NCI-H1048 (cell line): Measurements from ENCODE around the gene EIF3CL.
"Not testable (repeated sequence)": the region's sequence is repeated elsewhere in the genome, so short reads cannot be mapped to it uniquely, and the experiment has no call there.

Experiments
- DNase-seq: peaks from one replicate; lab custom pipeline; 2025; lab: John Stamatoyannopoulos, UW

Gene EIF3CL, protein sequence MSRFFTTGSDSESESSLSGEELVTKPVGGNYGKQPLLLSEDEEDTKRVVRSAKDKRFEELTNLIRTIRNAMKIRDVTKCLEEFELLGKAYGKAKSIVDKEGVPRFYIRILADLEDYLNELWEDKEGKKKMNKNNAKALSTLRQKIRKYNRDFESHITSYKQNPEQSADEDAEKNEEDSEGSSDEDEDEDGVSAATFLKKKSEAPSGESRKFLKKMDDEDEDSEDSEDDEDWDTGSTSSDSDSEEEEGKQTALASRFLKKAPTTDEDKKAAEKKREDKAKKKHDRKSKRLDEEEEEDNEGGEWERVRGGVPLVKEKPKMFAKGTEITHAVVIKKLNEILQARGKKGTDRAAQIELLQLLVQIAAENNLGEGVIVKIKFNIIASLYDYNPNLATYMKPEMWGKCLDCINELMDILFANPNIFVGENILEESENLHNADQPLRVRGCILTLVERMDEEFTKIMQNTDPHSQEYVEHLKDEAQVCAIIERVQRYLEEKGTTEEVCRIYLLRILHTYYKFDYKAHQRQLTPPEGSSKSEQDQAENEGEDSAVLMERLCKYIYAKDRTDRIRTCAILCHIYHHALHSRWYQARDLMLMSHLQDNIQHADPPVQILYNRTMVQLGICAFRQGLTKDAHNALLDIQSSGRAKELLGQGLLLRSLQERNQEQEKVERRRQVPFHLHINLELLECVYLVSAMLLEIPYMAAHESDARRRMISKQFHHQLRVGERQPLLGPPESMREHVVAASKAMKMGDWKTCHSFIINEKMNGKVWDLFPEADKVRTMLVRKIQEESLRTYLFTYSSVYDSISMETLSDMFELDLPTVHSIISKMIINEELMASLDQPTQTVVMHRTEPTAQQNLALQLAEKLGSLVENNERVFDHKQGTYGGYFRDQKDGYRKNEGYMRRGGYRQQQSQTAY

DNA sequence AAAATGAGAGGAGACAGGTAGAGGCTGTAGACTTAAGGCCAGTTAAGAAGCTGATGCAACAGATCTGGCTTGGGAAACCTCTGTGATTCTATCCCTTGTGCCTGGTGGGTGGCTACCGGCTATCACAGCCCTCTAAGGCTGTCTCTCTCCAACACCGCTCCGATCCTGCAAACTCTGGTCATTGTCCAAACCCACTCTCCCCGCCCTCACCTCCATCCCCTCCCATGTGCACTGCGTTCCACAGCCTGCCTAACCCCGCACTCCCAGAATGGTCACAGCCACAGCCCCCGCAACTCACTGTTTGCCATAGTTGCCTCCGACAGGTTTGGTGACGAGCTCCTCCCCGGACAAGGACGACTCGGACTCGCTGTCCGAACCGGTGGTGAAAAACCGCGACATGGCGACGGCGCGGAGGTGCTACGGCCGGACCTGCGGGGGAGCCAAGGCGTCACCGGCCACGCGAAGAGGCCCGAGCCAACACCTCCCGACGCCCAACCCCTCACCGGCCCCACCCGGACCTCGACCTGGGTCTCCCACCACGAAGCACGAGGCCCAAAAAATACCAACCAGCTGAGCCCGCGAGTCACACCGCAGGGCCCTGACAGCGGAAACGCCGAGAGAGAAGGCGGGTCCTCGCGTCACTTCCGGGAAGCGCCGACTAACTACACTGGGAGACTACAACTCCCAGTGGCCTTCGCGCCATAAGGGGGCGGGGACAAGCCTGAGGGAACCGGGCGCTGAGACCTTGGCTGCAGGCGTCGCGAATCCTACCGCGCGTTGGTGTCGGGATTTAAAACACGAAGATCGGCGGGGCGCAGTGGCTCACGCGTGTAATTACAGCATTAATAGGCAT is at the start of gene EIF3CL:
Gene EIF3CL (minus strand): TSS at position 622 of the 853 bp plus-strand sequence. CDS start 223 bp downstream, at position 399.
- DNase-seq: not testable (repeated sequence)

DNA sequence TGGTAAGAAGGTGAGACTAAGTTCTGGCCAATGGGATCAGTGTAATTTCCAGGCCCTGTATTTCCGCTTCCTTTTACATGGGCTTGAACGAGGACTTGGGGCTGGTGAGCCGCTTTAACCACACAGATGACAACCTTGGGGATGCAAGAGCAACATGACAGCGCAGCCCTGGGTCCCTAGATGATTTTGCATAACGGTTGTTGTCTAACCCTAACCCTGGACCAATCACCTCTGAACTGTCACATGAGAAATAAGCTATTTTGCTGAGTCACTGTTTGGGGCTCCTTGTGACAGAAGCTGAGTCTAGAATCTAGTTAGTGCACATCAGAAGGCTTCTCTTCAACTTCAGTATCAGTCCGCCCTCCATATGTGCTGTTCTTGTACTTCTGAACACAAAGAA is 43.4 kb upstream of the EIF3CL start:
- DNase-seq: not testable (repeated sequence)

DNA sequence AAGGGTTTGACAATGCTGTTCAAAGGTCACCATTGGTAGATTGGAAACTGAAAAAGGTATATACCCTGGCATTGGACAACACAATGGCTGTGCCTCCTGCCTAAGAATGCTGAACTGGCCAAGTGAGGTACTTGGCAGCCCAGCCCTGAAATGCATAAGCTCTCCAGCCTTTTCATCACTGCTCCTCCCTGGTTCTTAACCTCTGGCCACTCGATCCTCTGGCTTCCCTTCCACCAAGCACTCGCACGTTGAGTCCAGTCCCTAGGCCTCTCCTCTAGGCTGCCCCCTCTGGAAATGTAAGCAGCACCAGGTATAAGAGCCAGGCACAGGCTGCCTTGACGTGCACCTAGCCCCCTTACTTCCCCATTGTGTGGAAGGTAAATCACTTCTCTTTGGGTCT is 42.7 kb upstream of the EIF3CL start:
- DNase-seq: not testable (repeated sequence)

DNA sequence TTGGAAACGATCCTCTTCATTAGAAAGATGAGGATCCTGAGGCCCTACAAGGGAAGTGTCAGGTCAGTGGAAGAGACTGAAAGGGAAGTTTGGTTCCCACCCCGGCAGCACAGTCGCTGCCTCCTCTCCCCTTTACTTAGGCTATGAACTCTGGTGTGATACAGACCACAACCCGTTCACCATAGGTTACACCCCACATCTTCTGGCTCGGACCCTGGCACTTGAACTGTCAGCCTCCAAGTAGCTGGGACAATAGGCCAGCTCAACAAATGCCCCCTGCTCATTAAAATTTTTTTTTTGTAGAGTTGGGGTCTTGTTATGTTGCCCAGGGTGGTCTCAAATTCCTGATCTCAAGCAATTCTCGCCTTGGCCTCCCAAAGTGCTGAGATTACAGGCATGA is 40.3 kb upstream of the EIF3CL start:
- not testable (repeated sequence) for DNase-seq

DNA sequence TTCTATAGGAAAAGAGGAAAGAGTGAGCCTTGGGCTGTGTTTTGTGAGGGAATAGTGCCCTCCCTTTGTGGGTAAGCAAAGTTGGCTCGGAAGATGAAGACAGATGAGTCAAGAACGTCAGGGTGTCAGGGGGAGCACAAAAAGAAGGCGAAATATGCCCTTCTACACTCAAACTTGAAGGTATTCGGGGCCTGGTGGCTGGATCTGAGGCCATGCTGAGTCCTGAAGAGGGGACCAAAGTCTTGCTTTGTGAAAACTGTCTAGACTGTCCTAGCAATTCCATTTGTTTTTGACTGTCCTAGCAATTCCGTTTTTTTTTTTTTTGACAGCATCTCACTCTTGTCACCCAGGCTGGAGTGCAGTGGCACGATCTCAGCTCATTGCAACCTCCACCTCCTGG is 35.3 kb upstream of the EIF3CL start:
- not testable (repeated sequence) for DNase-seq

DNA sequence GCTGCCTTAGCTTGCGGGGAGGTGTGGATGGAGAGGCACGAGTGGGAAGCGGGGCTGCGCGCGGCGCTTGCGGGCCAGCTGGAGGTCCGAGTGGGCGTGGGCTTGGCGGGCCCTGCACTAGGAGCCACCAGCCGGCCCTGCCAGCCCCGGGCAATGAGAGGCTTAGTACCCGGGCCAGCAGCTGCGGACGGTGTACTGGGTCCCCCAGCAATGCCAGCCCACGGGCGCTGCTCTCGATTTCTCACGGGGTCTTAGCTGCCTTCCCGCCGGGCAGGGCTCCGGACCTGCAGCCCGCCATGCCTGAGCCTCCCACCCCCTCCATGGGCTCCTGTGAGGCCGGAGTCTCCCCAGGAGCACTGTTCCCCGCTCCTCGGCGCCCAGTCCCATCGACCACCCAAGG is 31.7 kb upstream of the EIF3CL start:
- not testable (repeated sequence) for DNase-seq

DNA sequence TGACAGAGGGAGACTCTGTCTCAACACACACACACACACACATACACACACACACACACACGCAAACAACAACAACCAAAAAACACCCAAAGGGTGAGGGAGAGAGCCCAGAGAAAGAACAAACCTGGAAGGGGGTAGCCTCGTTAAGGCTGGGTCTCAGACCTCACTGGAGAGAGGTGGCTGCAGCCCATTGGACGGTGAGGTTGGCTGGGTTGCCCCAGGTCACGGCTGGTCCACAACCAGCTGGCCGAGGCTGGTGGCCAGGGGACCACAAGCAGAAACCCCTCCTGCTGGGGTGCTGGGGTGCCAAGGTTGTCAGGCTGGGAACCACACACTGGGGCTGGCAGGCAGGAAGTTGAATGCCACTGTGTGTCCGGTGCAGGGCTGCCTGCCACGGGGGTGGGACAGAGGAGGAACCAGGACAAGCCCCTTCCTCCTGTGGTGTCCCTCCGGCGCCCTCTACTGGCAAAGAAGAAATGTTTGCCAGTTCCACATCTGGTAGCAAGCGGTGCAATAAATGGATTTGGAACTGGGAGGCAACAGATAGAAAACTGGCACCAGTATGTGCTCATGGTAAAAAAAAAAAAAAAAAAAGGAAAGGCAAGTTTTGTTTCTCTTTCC is 22.5 kb upstream of the EIF3CL start:
- not testable (repeated sequence) for DNase-seq

DNA sequence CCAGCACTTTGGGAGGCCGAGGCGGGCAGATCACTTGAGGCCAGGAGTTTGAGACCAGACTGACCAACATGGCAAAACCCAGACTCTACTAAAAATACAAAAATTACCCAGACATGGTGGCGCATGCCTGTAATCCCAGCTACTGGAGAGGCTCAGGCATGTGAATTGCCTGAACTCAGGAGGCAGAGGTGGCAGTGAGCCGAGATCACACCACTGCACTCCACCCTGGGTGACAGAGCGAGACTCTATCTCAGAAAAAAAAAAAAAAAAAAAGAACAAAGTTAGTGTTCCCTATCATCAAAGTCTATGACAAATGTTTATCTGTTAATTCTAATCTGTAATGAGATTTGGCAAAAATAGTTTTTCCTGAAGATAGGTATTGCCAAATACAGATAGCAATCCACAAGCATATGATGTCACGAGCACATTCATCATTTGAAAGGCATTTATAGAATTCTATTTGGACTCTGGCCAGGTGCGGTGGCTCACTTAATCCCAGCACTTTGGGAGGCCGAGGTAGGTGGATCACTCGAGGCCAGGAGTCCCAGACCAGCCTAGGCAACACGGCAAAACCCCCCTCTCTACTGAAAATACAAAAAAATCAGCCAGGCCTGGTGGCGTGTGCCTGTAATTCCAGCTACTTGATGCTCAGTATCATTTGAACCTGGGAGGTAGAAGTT is 17.6 kb upstream of the EIF3CL start:
- DNase-seq: not testable (repeated sequence)

DNA sequence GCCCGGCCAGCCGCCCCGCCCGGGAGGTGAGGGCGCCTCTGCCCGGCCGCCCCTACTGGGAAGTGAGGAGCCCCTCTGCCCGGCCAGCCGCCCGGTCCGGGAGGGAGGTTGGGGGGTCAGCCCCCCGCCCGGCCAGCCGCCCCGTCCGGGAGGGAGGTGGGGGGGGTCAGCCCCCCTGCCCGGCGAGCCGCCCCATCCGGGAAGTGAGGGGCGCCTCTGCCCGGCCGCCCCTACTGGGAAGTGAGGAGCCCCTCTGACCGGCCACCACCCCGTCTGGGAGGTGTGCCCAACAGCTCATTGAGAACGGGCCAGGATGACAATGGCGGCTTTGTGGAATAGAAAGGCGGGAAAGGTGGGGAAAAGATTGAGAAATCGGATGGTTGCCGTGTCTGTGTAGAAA is 13.4 kb upstream of the EIF3CL start:
- DNase-seq: not testable (repeated sequence)

DNA sequence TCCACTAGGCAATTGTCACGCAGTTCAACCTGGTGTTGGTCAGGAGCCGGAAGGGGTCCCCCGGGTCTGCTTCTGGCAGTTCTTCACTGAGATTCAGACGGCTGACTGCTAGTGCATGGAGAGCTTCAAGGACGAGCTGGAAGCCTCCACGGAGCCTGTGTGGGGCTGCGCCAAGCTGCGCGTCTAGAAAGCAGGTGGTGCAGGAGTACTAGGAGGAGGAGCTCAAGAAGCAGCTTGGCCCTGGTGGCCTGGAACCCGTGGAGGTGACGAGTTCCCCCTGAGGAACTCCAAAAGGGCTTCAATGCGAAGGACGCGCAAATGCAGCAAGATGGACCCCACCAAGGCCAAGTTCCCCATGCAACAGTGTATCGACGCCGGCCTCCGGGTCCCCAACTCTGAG is 10.9 kb upstream of the EIF3CL start:
- DNase-seq: not testable (repeated sequence)

DNA sequence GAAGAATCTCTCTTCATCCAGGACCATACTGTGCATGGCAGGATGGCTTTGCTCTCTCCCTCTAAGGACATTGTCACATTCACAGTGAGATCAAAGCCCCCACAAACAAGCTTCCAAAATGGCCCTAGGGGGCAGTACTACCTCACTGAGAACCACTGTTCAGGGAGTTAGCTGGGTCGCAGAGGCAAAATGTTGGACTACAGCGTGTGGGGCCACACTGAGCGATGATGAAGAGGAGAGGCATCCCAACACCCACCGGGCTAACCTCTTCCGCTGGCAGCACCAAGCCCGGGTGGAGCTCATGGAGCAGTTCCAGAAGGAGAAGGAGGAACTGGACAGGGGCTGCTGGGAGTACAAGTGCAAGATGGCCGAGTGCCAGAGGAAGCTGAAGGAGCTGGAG is 9.9 kb upstream of the EIF3CL start:
- not testable (repeated sequence) for DNase-seq

DNA sequence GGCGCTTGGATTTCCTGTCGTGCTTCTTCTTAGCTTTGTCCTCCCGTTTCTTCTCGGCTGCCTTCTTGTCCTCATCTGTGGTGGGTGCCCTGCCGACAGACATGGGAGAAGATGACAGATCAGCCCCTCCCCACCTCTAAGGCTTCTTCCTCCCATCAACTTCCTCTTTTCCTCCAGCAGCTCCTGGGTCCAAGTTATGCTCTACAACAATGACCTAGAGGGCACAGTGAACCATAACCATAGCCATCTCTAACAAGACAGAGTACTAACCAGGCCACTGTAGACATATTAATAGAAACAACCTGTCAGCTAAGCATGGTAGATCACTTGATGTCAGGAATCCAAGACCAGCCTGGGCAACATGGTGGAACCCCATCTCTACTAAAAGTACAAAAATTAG is 11.6 kb downstream of the EIF3CL start:
- DNase-seq: not testable (repeated sequence)

DNA sequence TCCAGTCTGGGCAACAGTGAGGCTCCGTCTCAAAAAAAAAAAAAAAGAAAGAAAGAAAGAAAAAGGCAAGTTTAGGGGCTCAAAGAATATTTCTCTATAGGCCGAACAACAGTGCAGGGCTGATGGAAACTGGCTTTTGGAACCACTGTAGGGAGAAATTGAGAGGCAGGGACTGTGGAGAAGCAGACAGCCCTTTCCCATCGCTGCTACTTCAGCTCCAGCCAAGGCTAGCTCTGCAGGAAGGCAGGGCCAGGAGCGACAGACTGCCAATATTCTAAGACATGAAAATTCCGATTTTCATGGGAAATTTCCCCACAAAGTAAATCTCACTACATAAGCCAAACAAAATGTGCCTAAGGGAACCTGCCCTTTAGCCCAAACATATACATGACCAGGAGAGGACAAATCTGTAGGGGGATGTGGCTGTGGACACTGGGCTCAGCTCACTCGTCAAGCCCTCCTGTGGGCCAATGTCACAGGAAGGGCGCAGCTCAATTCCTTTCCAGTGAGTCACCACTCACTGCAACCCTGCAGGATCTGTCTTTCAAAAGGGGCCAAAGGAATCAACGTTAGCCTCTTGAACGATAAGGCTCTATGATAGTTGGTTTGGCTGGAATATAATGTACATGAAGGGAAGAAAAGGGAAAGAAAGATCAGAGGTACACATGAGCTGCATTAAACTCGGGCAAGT is 21.3 kb downstream of the EIF3CL start:
- not testable (repeated sequence) for DNase-seq

DNA sequence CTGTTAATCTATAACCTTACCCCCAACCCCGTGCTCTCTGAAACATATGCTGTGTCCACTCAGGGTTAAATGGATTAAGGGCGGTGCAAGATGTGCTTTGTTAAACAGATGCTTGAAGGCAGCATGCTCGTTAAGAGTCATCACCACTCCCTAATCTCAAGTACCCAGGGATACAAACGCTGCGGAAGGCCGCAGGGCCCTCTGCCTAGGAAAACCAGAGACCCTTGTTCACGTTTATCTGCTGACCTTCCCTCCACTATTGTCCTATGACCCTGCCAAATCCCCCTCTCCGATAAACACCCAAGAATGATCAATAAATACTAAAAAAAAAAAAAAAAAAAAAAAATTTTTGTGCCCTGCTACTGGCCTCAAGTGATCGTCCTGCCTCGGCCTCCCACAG is 25.8 kb downstream of the EIF3CL start:
- DNase-seq: not testable (repeated sequence)

DNA sequence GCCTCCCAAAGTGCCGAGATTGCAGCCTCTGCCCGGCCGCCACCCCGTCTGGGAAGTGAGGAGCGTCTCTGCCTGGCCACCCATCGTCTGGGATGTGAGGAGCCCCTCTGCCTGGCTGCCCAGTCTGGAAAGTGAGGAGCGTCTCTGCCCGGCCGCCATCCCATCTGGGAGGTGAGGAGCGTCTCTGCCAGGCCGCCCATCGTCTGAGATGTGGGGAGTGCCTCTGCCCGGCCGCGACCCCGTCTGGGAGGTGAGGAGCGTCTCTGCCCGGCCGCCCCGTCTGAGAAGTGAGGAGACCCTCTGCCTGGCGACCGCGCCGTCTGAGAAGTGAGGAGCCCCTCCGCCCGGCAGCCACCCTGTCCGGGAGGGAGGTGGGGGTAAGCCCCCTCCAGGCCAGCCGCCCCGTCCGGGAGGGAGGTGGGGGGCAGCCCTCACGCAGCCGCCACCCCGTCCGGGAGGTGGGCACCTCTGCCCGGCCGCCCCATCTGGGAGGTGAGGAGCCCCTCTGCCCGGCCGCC is 26.5 kb downstream of the EIF3CL start:
- not testable (repeated sequence) for DNase-seq

DNA sequence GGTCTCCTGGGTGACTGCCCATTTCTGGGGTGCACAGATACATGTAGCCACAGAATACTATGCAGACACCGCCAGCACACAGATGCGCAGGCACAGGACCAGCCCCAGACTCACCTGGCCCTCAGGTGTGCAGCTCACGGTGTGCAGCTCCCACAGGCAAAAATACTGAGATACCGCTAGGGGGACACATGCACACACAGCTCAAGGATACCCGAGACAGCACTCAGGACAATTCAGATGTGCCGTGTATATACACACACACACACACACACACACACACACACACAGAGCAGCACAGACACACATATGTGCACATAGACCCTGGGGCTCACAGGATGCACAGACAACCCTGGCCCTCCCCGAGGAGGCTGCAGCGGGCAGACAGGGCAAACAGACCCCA is 28.5 kb downstream of the EIF3CL start:
- not testable (repeated sequence) for DNase-seq

DNA sequence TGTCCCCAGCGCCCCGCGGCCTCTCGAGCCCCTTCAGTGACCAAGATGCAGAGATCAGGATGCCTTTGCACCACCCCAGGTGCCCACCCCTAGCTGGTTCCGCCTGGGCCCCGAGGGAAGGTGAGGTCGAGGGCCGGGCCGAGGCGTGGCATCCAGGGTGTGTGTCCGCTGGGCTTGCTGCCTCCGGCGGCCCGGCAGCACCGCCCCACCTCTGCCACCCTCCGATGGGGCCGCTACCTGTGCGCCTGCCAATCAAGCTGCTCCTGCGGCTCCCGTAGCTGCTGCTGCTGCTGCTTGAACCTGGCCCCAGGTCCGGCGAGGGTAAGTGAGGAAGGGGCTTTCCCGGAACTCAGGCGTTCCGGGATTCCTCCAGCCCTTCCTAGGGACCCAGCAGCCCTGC is 29.4 kb downstream of the EIF3CL start:
- not testable (repeated sequence) for DNase-seq

DNA sequence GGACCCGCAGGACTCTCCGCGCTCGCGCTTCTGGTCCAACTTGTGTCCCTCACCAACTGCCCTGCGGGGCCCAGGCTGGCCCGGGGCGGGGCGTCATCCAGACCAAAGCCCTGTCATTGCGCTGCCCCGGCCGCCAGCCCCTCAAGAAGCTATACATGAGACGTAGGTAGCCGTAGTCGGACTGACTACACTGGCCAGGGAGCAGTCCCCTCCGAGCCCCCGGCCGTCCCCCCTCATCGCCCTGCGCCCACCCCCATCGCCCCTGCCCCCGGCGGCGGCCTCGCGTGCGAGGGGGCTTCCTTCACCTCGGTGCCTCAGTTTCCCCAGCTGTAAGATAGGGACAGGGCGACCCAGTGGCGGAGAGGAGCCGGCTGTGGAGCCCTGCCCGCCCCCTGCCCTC is 35.7 kb downstream of the EIF3CL start:
- DNase-seq: not testable (repeated sequence)

DNA sequence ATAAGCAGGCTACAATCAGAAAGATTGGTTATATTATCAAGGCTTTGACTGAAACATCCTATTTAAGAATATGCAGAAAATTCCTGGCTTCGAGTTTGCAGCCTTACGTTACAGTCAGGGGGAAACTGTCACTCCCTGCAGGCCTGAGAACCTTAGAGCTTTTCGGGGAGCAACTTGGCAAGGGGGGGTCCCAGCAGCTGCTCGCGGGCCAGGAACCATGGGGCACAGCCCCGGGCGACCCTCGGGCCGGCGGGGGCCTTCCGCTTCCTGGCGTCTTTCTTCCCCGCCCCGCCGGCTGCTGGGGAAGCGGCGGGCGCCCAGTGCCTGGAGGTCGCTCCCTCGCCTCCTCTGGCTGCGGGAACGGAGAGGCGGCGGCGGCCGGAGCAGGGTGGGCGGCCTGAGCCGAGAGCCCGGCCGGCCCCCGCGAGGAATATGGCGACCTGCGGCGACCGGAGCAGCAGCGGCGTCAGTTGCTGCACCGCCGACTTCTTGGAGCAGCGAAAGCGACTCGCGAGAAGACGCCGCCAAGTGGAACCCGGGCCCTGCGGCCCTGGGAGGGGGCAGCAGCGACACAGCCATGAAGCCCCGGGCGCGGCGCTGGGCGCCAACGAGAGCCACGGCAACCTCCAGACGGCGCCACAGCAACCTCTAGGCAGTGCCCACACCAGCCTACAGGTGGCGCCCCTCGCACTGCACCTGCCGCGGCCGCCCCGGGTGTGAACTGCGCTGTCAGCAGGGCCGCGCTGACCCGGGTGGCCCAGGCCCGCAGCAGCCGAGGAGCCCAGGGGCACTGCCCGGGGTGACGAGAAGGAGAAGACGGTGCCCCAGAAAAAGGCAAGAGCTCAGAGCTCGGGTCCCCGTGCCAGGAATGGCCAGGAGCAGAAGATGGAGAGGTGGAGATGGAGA is 39.1 kb downstream of the EIF3CL start:
- not testable (repeated sequence) for DNase-seq
